ENCODE data around the gene DYNLRB2.

DYNLRB2 gene

DNA sequence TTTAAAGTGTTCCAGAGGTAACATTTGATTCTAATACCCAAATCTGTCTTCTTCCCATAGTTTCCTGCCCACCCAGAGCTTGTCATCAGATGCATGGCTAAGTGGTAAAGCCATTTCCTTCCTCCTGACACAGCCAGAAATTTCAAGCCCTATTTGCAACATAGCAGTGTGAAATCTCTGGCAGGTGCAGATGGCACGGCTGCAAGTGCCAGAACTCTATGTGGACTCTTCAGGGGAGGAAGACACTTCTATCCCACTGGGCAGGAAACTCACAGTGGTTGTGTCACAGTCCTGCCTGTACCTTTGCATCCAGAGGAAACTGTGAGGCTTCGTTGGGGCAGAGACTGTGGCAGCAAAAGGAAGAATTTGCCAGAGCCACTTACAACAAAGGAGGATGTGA is 13.2 kb downstream of the DYNLRB2 start:
- 0 out of 2 replicates have a peak, but pooled peaks cover 3% of the 10 kb centered on the region for H3K27me3 ChIP-seq (ENCODE audit: insufficient read depth, low read length)
- no peaks in the 10 kb centered on the region for H3K9me3 ChIP-seq (ENCODE audit: insufficient read depth, low read depth, low read length)
- H3K27ac ChIP-seq (ENCODE audit: low read length) = no peak overlapping the region
- no peaks in the 10 kb centered on the region for H3K36me3 ChIP-seq (ENCODE audit: insufficient read depth, low read depth, low read length)
- H3K9ac ChIP-seq (ENCODE audit: low read depth, low read length) = no peak overlapping the region
- H3K4me1 ChIP-seq (ENCODE audit: insufficient read depth, low read length) = no peaks in the 10 kb centered on the region
- H3K4me3 ChIP-seq (ENCODE audit: low read length) = no peak overlapping the region

DNA sequence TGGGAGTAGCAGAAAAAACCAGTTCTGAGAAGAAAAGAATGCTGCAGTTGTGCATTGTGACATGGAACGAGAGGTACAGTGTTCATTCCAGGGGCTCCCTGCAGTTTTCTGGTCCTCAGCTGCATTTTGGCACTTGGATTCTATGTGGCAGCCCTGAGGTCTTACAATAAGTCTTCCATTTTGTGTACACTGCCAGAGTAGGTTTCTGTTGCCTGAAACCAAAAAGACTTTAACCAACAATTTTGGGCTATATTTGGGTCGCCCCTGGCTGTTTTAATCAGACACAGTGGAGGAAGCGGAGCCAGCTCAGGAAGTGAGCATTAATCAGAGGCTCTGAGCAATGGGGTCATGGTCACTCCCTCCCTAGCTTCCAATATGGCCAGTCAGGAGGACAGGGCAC is 15.7 kb downstream of the DYNLRB2 start:
- no peaks in the 10 kb centered on the region for H3K9me3 ChIP-seq (ENCODE audit: insufficient read depth, low read depth, low read length)
- no peak overlapping the region for H3K9ac ChIP-seq (ENCODE audit: low read depth, low read length)
- 0 out of 2 replicates have a peak, but pooled peaks cover 3% of the 10 kb centered on the region for H3K27me3 ChIP-seq (ENCODE audit: insufficient read depth, low read length)
- no peak overlapping the region for H3K4me3 ChIP-seq (ENCODE audit: low read length)
- no peaks in the 10 kb centered on the region for H3K4me1 ChIP-seq (ENCODE audit: insufficient read depth, low read length)
- no peaks in the 10 kb centered on the region for H3K36me3 ChIP-seq (ENCODE audit: insufficient read depth, low read depth, low read length)
- H3K27ac ChIP-seq (ENCODE audit: low read length) = no peak overlapping the region

DNA sequence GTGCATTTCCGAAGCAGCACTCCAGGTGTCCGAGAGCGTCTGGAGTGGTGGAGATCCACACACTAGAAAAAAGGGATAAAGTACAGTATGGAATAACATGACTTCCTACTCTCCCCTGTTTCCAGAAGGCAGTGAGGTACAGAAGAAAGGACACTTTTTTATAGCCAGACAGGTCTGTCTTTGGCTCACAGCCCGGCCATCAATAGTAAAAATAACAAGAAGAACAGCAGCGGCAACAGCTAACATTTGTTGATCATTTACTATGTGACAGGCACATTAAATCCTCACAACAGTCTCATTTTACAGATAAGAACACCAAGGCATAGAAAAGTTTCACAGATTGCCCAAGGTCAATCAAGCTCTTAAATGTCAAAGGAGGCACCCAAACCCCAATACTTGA is 16.2 kb downstream of the DYNLRB2 start:
- Histone ChIP-seq H3K9ac (ENCODE audit: low read depth, low read length) (no peak overlapping the region), H3K4me1 (ENCODE audit: insufficient read depth, low read length) (no peaks in the 10 kb centered on the region), H3K36me3 (ENCODE audit: insufficient read depth, low read depth, low read length) (no peaks in the 10 kb centered on the region), H3K9me3 (ENCODE audit: insufficient read depth, low read depth, low read length) (no peaks in the 10 kb centered on the region), H3K27ac (ENCODE audit: low read length) (no peak overlapping the region), H3K4me3 (ENCODE audit: low read length) (no peak overlapping the region), H3K27me3 (ENCODE audit: insufficient read depth, low read length) (0 out of 2 replicates have a peak, but pooled peaks cover 3% of the 10 kb centered on the region)

DNA sequence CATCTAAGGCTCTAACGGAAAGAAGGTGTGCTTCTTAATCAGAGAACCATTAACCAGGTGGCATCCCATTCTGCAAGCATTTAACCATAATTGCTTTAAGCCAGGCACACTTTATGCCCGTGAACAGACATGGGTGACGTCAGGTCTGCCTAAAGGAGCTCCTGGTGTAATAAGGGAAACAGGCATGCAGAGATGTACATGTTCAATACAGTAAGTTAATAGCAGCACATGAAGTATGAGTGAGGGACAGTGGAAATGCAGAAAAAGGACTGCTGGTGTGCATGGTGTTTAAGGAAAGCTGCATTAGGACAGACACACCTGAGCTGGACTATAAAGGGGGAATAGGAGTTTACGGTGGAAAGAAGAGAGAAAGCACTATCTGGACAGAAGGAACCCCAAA is 18.6 kb downstream of the DYNLRB2 start:
- no peaks in the 10 kb centered on the region; the same call in 1 of the 2 replicates for H3K4me1 ChIP-seq (ENCODE audit: insufficient read depth, low read length)
- H3K36me3 ChIP-seq (ENCODE audit: insufficient read depth, low read depth, low read length) = no peaks in the 10 kb centered on the region
- no peak overlapping the region for H3K9ac ChIP-seq (ENCODE audit: low read depth, low read length)
- no peaks in the 10 kb centered on the region for H3K27me3 ChIP-seq (ENCODE audit: insufficient read depth, low read length)
- H3K4me3 ChIP-seq (ENCODE audit: low read length) = no peak overlapping the region
- H3K9me3 ChIP-seq (ENCODE audit: insufficient read depth, low read depth, low read length) = no peaks in the 10 kb centered on the region
- no peak overlapping the region for H3K27ac ChIP-seq (ENCODE audit: low read length)

DNA sequence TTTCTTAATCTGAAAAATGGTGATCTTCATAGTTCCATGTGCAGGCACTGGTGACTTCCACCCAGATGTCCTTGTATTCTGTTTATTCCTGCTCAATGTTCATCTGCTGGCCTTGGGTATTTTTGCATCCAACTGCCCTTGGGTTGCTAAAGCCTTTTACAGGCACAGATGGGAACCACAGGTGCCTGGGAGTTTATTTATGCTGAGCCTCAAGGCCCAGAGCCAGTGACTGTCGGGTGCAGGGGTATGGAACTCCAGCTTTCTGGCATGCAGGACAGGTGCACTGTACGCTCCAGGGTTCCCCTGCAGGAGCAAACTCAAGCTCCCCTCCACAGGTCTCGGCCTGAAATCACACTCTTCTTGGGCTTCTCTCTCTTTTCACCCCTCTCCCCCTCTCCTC is 22.3 kb downstream of the DYNLRB2 start:
- H3K9ac ChIP-seq (ENCODE audit: low read depth, low read length) = no peak overlapping the region
- H3K27me3 ChIP-seq (ENCODE audit: insufficient read depth, low read length) = no peaks in the 10 kb centered on the region
- no peaks in the 10 kb centered on the region for H3K36me3 ChIP-seq (ENCODE audit: insufficient read depth, low read depth, low read length)
- H3K4me3 ChIP-seq (ENCODE audit: low read length) = no peak overlapping the region
- H3K9me3 ChIP-seq (ENCODE audit: insufficient read depth, low read depth, low read length) = no peaks in the 10 kb centered on the region
- no peaks in the 10 kb centered on the region; the same call in 1 of the 2 replicates for H3K4me1 ChIP-seq (ENCODE audit: insufficient read depth, low read length)
- no peak overlapping the region for H3K27ac ChIP-seq (ENCODE audit: low read length)

DNA sequence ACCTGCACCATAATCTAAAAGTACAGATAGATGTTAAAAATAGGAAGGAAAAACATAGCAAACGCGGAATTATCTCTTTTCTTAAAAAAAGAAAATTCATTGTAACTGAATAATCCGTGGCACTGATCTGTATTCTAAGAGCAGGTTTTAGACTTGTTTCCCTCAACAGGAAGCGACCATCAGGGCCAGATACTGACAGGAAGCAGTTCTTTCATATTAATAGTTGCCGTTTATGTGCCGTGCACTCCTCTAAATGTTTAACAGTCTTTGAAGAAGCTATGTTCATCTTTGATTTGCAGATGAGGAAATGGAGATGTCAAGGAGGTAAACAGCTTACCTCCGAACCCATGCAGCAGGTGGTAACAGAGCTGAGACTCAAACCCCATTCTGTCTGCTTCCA is 23.6 kb downstream of the DYNLRB2 start:
- no peaks in the 10 kb centered on the region for H3K36me3 ChIP-seq (ENCODE audit: insufficient read depth, low read depth, low read length)
- H3K27ac ChIP-seq (ENCODE audit: low read length) = no peak overlapping the region
- no peaks in the 10 kb centered on the region for H3K27me3 ChIP-seq (ENCODE audit: insufficient read depth, low read length)
- no peaks in the 10 kb centered on the region; the same call in 1 of the 2 replicates for H3K4me1 ChIP-seq (ENCODE audit: insufficient read depth, low read length)
- H3K4me3 ChIP-seq (ENCODE audit: low read length) = no peak overlapping the region
- no peak overlapping the region for H3K9ac ChIP-seq (ENCODE audit: low read depth, low read length)
- no peaks in the 10 kb centered on the region for H3K9me3 ChIP-seq (ENCODE audit: insufficient read depth, low read depth, low read length)

DNA sequence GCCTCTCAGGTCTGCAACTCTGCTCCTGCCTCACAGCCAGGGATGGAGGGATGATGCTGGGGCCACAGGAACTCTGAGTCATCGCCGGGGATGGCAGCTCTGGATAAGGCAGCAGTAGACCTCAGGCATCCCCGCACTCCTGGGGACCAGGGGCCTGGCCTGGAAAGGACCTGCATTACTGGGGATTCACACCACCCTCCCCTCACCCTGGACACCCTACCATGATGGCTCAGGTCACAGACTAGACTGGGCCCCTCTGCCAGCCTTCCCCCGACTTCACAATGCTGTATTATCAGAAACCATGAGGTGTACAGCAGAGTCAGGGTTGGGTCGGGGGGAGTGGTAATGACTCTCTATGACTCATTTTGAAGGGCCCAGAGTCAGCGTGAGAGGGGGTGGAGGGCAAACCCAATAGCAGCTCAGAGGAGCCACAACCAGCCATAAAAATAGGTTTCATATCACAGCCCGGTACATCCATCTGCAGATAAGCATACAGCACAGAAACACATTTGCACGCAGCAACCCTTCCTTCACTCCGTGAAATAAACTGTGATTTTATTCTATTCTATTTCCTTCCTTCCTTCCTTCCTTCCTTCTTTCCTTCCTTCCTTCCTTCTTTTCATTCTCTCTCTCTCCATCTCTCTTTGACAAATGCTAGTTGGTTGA is 28.8 kb downstream of the DYNLRB2 start:
- H3K27me3 ChIP-seq (ENCODE audit: insufficient read depth, low read length) = no peaks in the 10 kb centered on the region
- no peak overlapping the region for H3K4me3 ChIP-seq (ENCODE audit: low read length)
- no peak overlapping the region for H3K9ac ChIP-seq (ENCODE audit: low read depth, low read length)
- H3K4me1 ChIP-seq (ENCODE audit: insufficient read depth, low read length) = no peaks in the 10 kb centered on the region; the same call in 1 of the 2 replicates
- H3K27ac ChIP-seq (ENCODE audit: low read length) = no peak overlapping the region
- H3K36me3 ChIP-seq (ENCODE audit: insufficient read depth, low read depth, low read length) = no peaks in the 10 kb centered on the region
- H3K9me3 ChIP-seq (ENCODE audit: insufficient read depth, low read depth, low read length) = no peaks in the 10 kb centered on the region

DNA sequence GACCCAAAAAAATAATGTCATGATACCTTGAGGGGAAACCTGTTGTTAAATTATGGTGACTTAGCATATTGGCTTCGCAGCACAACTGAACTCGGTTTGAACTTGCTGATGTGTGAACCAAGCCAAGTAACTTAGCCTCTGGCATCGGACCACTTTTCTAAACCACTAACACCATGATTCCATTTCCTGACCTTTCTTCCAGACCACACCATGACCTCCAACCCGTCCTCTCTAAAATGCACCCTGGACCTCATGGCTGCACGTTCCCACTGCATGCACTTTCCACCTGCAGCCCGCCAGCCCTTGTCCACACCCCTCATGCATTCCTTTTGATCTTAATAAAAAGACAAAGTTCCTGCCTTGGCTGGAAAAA is 29.3 kb downstream of the DYNLRB2 start:
- Histone ChIP-seq H3K9me3 (ENCODE audit: insufficient read depth, low read depth, low read length) (no peaks in the 10 kb centered on the region), H3K27ac (ENCODE audit: low read length) (no peak overlapping the region), H3K9ac (ENCODE audit: low read depth, low read length) (no peak overlapping the region)

DNA sequence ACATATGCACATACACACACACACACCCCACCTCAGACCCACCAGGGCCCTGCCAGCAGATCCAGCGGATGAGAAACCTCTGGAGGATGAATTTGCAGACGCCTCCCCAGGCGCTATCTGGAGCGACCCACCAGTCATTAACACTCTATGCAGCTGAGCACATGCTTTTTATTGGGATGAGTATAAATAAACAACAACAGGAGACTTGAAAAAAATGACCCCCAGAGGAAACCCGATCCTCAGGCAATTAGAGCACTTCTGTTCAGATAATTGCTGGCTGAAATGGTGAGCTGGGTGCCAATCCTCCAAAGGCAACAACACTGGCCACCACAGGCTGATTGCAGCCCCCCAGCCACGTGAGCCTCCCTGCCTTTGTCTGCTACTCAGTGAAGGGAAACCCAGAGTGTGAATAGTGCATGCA is 32.9 kb downstream of the DYNLRB2 start:
- no peak overlapping the region for H3K27ac ChIP-seq (ENCODE audit: low read length)
- H3K9me3 ChIP-seq (ENCODE audit: insufficient read depth, low read depth, low read length) = no peaks in the 10 kb centered on the region
- H3K4me1 ChIP-seq (ENCODE audit: insufficient read depth, low read length) = no peaks in the 10 kb centered on the region

More for the DNA sequence above, 29.3 kb downstream of the DYNLRB2 start:
- H3K4me3 ChIP-seq (ENCODE audit: low read length) = no peak overlapping the region
- H3K36me3 ChIP-seq (ENCODE audit: insufficient read depth, low read depth, low read length) = no peaks in the 10 kb centered on the region
- no peaks in the 10 kb centered on the region for H3K4me1 ChIP-seq (ENCODE audit: insufficient read depth, low read length)
- H3K27me3 ChIP-seq (ENCODE audit: insufficient read depth, low read length) = no peaks in the 10 kb centered on the region

DNA sequence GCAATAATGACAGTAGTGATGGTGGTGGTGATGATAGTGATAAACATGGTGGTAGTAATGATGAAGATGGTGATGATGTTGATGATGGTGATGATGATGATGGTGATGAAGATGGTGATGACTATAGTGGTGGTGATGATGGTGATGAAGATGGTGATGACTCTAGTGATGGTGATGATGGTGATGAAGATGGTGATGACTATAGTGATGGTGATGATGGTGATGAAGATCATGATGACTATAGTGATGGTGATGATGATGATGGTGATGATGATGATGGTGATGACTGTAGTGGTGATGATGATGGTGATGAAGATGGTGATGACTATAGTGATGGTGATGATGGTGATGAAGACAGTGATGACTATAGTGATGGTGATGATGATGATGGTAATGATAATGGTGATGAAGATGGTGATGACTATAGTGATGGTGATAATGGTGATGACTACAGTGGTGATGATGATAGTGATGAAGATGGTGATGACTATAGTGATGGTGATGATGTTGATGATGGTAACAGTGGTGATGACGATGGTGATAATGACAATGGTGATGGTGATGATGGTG is 35.6 kb downstream of the DYNLRB2 start:
- Histone ChIP-seq H3K36me3 (ENCODE audit: insufficient read depth, low read depth, low read length) (no peaks in the 10 kb centered on the region), H3K27me3 (ENCODE audit: insufficient read depth, low read length) (no peaks in the 10 kb centered on the region), H3K9me3 (ENCODE audit: insufficient read depth, low read depth, low read length) (peaks cover 10% of the 10 kb centered on the region; the same call in 1 of the 2 replicates), H3K27ac (ENCODE audit: low read length) (no peak overlapping the region), H3K9ac (ENCODE audit: low read depth, low read length) (no peak overlapping the region), H3K4me3 (ENCODE audit: low read length) (no peak overlapping the region), H3K4me1 (ENCODE audit: insufficient read depth, low read length) (no peaks in the 10 kb centered on the region)

More for the DNA sequence above, 32.9 kb downstream of the DYNLRB2 start:
- Histone ChIP-seq H3K27me3 (ENCODE audit: insufficient read depth, low read length) (no peaks in the 10 kb centered on the region), H3K9ac (ENCODE audit: low read depth, low read length) (no peak overlapping the region), H3K4me3 (ENCODE audit: low read length) (no peak overlapping the region), H3K36me3 (ENCODE audit: insufficient read depth, low read depth, low read length) (no peaks in the 10 kb centered on the region)

DNA sequence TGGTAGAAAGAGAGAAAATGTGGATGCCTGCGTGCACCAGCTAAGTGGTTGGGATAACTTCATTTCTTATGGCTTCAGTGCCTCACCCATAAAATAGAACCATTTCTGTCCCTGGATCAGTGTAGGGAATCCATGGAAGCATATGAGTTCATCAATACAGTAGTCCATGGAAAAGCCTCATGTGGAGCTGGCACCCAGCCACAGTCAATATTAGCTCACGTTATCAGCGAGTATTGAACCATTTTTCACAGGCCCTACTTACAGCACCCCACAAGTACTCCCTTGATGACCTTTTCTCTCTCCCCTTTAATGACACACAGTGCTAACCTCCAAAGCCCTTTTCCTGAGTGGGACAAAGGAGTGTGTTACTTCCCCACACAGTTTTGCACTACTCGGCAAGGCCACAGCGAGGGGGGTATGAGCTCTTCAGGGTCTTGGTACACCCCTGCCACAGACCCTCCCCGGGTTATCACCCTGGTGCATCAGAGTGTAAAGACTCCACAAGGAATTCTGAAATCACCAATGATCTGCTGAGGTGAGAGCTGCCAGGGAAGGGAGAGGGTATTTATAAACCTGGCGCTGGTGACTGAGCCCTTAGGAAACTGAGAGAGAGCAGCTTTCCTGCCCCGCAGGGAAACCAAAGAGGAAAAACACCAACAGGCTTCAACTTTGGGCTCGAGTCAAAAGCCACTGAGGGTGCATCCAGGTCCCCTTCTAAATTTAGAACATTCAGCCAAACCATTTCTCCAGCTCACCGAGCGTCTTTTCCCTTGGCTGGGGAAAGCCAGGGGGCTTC is 36.9 kb downstream of the DYNLRB2 start:
- Histone ChIP-seq H3K27me3 (ENCODE audit: insufficient read depth, low read length) (no peaks in the 10 kb centered on the region), H3K9ac (ENCODE audit: low read depth, low read length) (no peak overlapping the region), H3K4me1 (ENCODE audit: insufficient read depth, low read length) (no peaks in the 10 kb centered on the region), H3K4me3 (ENCODE audit: low read length) (no peak overlapping the region), H3K36me3 (ENCODE audit: insufficient read depth, low read depth, low read length) (no peaks in the 10 kb centered on the region), H3K9me3 (ENCODE audit: insufficient read depth, low read depth, low read length) (peaks cover 10% of the 10 kb centered on the region; the same call in 1 of the 2 replicates), H3K27ac (ENCODE audit: low read length) (no peak overlapping the region)

All from iPS-20b (cell line).